HG02938 (cell line): ENCODE measurements around the gene AARS2.

ENCODE experiments used
- ATAC-seq: cut with Tn5 transposase; IDR thresholded peaks from one replicate; pipeline ENCODE4 v1.9.1; 2021; ENCODE audit warnings: mild to moderate bottlenecking, moderate library complexity; ENCODE audit not compliant: unreplicated experiment

AARS2 gene

GRCh38 chr6:44264154-44265006 lies 48.8 kb downstream of the AARS2 start:
- no peak for ATAC-seq

DNA sequence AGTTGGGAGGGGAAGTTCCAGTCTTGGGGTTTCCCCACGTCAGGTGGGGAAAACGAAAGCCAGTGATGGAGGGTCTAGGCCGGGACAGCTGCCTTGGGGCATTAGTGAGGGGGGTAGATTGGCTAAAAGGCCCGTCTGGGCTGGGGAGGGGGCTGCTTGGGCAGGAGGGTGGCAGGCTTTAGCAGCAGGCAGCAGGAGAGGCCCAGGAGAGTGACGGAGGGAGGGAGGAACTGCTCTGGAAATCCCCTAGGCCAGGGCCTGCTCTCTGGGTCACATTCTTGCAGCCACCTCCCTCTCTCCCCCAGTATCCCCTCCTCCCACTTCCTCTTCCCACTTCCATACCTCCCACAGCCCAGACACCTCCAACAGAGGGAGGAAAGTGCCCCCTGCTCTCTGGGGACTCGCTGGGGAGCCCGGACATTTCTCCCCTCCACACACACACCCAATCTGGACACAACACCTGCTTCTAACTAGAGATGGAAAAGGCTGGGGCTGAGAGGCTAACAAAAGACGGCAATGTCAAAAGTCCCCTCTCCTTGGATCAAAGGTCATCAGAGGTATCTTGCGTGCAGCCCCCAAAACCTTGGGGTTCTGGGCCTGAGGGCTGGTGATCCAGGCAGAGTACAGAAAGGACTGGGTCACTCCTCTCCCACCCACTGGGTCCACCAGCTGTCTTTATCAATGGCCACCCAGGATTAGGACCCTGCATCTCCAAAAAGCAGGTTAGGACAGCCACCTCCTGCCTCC lies 49.6 kb downstream of the AARS2 start:
- ATAC-seq, result no peak

- ATAC-seq, result no peak
Measured at GRCh38 chr6:44262467-44263353, 50.4 kb downstream of the AARS2 start.

- no peak for ATAC-seq
Measured at GRCh38 chr6:44261581-44261980, 51.6 kb downstream of the AARS2 start.

DNA sequence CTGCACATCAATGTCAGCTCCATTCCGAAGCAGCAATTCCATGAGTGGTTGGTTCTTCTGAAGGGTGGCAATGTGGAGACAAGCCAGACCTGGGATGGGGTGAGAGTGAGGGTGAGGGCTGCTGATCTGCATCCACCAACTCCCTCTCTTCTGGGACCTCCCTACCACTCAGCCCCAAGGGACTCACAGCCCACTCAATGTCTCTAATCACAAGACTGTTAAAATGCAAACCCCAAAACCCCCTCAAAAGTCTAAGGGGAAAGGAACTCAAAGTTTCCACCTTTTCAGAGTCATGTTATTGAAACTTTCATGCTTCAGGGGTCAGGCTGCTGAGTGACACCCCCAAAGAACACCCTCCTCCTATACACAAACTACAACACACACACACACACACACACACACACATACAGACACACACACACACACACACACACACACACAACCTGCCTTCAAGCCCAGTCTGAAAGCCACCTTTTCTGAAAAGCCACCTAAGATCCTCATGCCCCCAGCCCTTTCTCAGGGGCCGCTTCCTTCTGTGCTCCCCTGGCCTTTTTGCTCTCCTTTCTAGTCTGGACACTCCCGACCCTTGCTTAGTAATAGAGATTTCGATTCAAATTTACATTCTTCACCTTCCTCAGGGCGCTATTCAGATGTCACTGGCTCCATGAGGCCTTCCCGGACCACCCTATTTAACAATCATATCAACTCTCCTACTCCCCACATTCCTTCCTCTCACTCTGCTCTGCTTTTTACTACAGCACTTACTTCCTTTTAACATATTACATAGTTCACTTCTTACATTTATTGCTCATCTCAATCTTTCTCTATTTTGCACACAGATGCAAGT lies 52.5 kb downstream of the AARS2 start:
- no peak for ATAC-seq

DNA sequence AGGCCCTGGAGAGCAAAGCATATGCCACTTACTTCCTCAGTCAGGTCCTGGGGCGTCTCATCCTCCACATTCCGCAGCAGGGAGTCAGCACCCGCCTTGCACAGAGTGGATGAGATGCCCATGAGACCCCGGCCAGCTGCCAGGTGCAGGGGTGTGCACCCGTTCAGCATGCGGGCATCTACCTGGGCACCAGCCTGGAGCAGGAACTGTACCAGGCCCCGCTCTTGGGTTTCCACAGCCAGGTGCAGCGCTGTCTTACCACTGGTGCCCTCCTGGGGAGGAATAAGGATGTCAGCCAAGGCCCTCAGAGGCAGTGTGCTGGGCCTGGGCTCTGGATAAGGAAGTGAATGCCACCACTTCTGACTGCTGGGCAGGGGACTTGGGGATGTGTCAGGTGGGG lies 53.1 kb downstream of the AARS2 start:
- ATAC-seq, result no peak

DNA sequence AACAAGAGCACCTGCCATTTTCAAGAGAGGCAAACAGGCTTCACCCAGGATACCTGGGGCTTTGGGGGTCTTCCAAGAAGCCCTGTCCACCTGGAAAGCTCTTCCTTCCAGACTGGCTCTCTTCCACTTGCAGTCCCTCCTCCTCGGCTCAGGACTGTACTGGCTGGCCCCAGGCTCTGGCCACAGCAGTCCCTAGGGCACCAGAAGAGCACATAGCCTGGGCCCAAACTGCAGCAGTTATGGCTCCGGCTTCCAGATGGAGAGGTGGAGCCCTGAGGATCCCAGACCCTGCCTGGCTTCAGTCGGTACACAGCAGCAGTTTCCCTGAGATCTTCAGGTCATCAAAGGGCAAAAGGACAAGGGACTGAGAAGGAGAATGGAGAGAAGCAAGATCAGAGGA lies 54.2 kb downstream of the AARS2 start:
- no peak for ATAC-seq

GRCh38 chr6:44258325-44258863 lies 54.8 kb downstream of the AARS2 start:
- no peak for ATAC-seq

- ATAC-seq, result peak; percentile 7
Measured at GRCh38 chr6:44257753-44258324, 55.3 kb downstream of the AARS2 start.

DNA sequence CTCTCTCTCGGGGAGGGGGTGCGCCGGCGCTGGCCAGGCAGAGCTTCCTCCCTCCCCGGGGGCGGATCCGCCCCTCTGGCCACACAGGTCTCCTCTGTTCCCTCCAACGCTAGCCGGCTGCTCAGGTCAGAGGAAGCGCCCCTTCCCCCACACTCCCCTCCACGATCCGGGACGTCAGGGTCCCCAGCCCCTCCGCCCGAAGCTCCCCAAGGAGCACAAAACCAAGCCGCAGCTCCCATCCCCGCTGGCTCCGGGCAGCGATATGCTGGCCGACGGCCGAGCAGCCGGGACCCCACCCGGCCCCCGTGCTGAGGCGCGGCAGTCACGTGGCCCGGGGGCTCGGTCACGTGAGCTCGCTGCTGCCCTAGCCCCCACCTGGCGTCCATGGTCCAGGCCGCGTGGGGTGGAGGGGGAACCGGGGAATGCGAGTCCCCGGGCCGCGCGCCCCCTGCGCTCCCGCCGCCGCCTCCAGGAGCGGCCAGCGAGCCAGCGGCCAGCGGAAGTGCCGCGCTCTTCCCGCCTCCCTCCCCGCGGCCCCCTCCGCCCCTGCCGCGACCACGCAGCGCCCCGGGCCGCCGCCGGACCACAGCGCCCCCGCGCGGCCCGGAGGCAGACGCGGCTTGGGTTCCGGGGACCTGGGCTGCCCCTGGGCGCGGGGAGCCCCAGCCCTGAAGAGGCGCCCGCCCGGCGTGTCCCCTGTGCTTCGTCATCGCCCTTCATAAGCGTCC lies 56.0 kb downstream of the AARS2 start, which contains the start of gene SLC35B2:
Gene SLC35B2, minus strand, starts transcription at position 504 of the 728 bp plus-strand sequence. Its CDS starts 118 bp downstream, at position 386.
- ATAC-seq, result peak; percentile 37

GRCh38 chr6:44256775-44257024 lies 56.4 kb downstream of the AARS2 start:
- no peak for ATAC-seq

DNA sequence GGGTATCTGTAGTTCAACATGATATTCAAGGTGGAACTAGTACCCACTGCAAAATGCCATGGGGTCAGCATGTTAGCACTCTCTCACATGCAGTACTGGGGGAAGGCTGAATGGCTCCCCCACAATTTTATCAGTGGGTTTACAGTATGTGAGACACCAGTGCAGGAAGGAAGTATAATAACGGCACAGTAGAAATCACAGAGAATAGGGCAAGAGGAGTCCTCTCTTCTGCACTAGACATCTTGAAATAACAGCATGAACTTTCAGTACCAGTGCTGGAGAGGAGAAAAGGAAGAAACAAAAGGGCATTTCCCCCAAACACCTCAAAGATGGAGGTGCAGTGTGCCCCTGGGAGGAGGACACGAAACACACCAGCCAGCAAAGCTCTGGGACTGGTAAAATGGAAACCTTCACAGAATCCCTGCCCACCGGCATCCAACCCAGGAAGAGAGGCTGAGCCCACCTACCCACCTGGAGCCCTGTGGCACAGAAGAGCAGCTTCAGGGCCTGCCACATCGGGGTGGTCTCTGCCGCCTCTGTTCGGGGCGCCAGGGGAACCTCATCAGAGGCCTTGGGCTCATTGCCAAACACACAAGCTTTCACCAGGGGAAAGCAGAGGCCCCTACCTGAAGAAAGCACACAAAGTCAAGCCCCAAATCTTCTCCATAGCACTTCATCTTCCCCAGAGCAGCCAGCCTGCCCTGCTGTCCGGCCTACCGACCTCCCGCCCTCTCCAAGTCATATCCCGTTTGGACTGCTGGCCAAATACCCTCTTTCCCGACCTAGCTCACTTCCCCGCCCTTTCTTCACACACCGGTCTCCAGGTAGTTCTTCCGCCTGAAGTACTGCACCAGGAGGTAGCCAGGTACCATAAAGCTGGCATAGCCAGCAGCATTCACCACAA lies 57.0 kb downstream of the AARS2 start:
- no peak for ATAC-seq

DNA sequence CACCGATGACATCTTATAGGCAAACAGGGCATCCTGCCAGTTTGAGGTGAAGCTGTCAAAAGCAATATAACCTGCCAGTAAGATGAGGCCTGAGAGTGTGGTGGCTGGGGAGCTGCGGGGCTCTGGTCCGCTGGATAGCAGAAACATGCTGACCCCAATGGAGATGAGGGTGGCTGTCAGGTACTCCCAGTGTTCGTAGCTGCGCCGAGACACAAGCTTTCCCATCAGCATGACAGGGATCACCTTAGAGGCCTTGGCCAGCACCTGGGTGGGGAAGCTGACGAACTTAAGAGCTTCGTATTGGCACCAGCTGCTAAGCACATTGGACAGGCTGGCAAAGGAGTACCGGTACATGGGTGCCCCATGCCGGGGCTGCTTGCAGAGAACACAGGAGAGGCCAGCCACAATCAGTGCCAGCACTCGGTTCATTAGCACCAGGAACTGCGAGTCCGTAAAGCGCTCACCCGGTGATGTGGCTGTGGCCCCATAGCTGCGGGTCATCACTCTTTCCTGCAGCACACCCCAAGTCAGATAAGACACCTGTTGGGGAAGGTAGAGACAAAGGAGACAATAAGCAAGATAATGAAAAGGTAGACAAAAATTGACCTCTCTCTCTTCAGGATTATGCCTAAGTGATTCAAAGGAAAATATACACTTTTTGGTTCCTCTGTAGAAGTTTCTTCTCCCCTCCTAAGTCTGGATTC lies 57.9 kb downstream of the AARS2 start:
- ATAC-seq, result no peak

DNA sequence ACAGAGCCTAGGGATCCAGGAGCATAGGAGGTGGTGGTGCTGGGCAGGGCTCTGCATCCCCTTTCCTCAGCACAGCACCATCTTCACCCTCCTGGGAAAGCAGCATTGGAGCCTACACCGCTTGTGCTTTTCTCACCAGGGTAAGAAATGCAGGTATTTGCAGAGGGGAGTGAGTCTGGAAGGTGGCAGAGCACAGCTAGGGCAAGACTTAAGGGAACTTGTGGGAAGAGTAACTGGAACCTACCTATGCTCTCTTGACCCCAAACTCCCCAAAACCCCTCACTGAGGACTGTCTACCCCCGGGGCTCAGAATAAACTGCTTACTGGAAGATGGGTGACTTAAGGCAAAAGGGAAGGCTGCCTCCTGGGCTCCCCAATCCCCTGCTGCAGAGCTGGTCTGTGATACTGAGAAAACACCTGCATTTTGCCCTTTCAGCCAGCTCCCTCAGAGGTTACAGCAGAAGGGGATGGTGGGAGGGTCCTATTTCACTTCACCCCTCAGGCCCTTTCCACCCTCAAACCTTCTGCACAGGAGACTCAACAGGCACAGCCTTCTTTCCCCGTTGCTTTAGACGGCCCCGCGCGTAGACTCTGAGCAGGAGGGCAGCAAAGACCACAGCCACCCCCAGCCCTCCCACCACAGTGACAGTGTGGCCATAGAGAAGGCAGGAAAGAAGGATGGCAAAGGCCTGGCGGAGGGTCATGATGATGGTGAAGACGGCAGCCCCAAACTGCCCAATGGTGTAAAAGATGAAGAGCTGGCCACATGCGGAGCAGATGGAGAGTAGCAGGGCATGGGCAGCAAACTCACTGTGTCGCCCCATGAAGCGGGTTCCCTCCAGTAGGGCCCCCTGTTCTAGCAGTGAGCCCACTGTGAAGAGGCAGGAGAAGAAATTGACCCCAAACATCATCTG lies 58.7 kb downstream of the AARS2 start:
- no peak for ATAC-seq

GRCh38 chr6:44253307-44254101 lies 59.6 kb downstream of the AARS2 start:
- ATAC-seq, result no peak
